HG03460 (cell line): ENCODE data around the gene DLX5.

ENCODE experiments used
- ATAC-seq: cut with Tn5 transposase; IDR thresholded peaks from one replicate; pipeline ENCODE4 v1.9.1; 2021; ENCODE audit not compliant: unreplicated experiment

The DLX5 gene

DNA sequence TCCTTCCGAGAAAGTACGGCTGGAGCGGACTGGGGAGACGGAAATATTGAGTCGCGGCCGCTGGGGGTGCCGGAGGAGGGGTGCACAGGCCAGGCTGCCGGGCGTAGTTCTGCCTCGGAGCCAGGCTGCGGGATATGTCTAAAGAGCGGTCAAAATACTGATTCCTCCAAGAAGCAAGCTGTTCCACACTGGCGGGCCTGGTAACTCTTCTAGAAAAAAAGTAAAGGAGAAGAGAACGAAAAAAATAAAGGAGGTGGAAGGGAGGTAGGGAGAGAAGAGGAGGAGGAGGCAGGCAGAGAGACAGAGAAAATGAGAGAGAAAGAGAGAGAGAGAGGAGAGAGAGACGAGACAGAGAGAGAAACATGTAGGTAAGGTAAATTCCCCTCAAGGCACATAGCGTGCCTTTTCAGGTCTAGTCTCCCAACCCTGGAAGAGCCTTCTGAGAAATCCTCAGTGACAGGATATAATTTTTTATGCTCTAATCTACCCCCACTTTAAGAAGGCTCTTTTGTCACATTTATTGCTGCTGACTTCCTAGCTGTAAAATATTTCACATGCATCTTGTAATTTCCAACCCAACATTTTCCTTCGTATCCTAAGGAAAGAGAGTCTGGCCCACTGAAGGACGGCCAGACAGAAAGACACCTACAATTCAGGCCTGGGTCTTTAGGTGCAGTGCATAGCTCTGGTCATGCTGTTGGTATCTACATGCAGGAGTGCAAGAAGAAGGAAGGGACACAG, 5.7 kb downstream of the DLX5 start:
- ATAC-seq: no peak

DNA sequence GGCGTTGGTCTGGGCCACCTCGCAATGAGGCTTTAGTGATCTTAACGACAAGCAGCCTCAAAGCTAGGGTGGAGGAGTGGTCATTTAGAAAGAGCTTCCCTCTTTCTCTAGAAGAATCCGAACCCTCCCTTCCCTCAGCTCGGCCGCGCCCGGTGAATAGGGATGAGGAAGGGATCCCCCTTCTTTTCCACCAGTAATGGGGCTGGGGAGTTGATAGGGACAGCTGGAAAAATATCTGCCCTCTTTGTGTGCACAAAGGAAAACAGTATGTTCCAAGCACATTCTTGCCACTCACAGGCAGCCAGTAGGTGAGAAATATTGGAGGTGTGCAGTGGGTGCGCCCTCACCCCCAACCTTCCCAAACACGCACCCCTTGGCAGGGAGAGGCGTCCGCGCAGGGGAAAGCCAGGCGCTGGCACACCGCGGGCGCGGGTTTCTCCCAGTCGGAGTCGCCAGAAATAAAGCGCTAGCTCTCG, 6.5 kb downstream of the DLX5 start:
- no peak for ATAC-seq

DNA sequence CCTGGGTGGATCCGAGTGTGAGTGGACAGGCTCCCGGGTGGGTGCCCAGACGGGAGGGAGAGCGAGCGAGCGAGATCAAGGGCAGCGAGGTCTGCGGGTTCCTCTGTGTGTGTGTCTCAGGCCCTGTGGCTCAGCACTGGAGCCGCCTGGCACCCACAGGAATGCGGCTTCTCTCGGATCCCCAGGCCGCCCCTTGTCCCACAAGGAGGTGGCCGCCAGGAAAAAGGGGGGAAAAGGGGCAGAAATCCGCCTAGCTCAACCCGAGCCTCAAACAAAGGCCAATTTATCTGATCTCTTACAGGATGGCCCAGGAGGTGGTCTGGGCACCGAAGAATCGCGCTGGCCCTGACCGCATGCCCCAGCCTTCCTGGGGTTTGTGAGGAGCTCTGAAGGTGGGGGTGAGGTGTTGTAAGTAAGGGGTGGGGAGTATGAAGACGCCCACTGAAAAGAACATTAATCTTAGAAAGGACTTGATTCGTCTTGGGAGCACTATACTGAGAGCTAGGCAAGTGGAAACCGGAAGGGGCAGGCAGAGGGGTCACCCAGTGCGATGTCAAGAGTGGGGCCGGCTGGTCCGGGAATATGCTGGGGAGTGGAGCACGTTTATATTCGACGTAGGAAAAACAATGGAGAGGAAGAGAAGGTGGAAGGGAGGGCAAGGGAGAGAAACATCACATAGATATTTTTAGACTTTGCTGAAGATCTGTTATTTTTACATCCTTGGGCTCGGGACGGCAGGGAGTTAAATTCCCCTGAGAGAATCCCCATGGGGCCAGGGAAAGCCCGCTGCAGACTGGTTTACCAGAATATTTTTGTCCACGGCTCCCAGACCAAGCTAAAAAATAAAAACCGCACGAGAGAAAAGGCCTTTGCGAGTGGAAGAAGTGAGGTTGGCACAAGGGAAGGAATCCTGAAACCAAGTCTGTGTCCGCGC, 7.2 kb downstream of the DLX5 start:
- no peak for ATAC-seq

DNA sequence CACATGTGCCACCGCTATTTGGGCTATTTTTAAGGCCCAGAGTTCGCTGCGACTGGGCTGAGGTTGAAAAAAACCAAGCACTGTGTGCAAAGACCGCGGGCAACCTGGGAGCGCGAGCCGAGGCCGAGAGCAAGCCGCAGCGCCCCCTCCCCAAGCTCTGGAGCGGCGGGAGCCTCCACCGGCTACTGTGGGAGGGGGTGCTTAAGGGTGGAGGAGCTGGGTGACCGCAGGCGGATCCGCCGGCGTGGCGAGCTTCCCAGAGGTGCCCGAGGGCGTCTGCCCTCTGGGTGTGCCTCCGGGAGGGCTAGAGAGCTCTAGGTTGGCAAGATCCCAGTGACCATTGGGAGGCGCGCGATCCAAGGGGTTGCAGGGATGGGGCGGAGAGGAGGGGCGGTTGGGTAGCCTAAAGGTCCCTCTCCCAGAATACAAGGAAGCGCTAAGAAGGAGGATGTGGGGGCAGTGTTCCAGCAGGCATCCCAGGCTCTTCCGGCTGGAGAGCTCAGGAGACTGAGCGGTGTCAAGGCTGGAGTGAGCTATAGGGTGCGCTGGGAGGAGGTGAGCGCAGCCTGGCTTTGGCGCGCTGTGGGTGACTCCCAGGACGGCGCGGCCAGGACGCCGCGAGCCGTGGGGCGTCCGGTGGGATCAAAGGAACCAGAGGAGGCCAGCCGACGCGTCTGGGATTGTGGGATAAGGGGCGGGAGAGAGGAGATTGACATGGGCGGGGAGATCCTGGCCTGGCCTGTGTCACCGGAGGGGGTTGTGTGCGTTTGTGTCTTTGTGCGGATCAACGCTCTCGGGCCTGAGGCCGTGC, 8.0 kb downstream of the DLX5 start:
- no peak for ATAC-seq

DNA sequence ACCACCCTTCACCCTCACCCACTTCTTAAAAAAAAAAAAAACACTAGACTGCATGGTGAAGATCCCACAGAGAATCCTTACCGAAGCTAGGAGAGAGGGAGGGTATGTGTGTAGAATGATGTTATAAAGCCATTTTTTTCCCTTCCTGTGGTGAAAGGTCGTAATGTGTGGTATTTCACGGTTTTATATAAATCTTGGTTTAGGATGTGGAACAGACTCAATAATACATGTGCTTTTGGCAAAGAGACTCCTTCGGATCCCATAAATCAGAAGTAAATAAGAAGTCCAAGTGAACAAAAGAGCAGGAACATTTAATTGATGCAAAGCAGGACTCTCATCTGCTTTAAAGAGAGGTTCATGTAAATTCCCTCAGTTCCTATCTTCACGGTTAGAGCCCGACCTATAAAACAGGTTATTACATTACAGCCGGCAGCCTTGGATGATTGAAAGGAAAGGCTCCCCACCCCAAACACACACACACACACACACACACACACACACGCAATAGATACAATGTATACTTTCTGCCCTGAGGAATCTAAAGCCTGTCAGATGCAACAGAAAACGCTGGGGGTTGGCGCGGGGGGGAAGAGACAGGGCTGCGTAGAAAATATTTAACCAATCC, 8.8 kb downstream of the DLX5 start:
- no peak for ATAC-seq

DNA sequence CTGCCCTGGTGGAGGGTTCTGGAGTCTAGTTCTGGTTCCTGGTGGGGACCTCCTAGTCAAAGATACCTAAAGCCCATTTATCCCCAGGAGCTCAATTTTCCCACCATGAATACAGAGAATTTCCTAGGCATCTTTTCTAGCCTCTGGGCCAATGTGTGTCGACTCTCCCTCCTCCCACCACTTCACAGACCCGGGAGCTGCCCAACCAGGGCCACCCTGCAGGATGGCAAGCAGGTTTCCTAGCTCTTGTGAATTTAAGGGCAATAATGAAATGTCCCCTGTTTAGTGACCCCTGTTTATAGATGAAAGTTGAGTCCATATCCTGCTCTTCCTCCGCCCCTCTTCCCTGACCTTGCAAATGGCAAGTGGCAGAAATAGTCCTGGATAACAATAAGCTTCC, 9.4 kb downstream of the DLX5 start:
- no peak for ATAC-seq

DNA sequence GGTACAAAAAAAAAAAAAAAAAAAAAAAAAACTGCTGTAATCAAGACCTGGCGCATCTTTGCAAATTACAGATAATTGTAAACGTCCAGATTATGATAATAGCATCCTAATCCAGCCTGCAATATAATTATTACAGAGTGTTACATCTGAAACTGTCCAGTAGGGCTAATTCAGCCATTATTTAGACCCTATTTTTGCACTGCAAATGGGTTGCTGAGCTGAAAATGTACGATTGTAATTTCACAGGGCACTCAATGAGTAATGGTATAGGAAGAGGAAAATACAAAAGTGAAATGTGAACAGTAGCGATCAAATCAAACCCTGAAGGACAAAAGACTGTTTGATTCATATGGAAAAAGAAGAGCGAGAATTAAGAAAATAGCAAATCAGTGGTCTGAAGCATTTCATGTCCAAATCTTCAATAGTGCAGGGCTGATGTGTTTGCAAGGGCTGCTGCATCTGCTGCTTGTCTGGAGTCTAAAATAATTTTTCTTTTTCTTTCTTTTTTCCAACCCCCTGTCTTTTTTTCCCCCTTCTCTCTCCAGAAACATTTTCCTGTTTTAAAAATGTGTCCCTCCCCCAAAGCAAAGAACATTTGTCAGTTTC, 10.4 kb downstream of the DLX5 start:
- ATAC-seq: no peak

DNA sequence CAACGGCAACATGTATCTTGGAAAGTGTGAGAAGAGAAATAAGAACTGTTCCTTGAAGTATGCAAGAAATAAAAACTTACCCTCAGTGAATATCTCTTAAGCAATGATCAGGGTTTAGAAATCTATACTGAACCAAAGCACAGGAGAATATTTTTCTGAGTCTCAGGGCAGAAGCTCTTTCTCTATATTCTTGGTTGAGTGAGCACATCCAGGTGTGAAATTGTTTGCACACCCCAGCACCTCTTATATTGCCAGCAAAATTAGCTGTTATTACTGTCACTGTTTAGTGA, 10.8 kb downstream of the DLX5 start:
- ATAC-seq: no peak

DNA sequence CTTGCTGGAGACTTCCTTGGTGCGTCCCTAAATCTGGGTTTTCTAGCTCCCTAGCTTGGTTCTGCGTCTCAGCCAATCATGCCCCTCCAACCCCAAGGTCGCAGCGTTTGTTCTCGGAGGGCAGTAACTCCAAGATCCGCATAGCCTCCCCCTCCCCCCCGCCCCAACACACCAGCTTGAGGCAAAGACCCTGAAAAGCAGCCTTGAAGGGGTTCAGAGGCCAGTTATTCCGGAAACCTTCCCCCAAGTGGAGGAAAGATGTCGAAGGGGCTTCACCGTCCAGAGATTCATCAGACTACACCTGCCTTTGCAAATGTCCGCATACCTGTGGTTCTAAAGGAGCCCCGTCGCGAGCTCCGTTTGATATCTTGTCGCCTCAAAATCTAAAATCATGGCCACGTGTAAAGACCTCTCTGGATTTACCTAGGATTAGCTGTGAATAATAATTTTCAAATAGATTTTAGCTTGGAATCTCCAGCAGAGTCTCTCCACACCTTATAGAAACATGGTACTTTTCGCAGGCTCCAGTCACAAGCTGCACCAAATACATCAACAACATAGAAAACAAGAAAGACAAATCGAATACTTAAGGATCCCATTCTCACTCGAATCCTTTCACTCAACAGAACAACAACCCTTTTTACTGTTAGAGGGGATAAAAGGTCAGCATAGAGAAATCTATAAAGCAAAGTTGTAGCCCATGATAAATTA, 11.3 kb downstream of the DLX5 start:
- no peak for ATAC-seq

DNA sequence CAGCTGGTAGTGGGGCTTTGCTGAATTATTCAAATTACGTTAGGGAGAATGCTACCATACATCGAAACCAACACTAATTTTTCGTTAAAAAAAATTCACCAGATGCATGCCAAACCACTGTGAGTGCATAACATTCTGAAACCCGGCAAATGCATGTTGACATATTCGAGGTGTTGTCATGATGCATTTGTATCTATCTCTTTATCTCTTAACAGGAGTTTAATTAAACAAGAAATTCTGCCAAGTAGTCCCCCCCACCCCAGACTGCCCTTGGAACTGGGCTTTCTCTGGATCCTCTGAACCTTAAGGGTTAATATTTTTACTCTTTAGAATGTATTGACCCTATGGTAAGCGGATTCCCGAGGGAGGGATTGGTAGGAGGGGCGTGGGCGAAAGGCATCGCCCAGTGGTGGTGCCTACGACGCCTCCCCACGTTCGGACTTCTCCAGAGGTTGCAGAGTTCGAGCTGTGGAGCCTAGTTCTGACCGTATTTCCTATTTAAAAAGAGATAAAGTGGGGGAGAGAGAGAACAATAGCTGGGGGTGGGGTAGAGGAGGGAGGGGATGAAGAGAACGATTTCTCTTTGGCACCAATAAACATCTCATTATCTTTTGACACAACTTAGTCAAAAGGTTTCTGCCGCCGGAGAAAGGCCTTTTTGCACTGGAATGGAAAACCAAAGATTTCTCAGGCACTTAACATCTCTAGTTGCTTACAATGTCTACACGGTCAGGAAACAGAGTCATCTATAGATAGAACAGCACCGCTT, 12.1 kb downstream of the DLX5 start:
- ATAC-seq: no peak

DNA sequence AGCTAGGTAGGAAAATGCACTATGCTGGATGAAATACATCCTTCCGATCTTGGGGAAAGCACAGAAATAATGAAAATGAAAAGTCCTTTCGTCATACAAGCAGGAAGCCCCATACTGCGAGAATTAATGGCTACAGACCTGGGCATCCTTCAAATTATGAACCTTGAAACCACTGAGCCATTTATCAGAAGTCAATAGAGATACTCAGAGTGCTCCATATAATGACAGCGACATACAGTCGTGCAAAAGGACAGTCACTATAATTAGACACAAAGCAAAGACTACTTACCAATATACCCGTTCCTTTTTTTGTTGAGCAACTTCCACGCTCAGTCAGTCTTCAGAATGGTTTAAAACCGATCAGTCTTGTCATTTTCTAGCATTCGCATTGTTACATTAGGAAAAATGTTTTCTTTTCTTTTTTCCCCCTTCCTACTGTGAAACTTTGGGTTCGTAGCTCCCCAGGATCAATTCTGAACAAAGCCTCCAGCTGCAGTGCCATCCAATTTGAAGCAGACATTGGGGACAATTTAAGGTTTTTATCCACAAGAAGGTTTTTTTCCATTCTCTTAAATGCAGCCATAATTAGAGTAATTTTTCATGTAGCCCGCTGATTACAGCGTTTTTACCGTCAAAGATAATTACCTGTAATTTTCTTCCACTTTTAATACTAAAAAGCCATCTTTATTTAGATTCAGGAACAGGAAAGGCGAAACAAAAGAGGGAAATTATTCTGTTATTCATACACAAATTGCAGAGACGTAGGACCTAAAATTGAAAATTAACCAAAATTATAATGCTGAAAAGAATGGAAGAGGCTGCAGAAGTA, 12.9 kb downstream of the DLX5 start:
- no peak for ATAC-seq

DNA sequence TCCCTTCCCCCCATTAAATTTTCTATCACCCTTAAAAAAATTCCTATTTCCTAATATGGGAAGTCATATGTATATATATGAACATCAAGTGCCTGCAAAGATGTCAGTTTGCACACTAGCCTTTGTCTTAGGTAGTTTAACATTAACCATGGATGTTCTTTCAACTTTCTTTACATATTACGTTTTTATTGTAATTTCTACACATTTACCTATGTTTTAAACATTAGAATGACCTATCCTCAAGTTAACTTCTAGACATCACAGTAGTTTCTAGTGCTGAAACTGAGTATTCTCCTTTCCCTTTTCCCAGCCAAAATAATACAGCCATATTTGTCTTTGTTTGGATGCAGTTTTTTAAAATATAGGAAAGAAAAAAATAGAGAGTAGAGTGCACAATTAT, 13.5 kb downstream of the DLX5 start:
- no peak for ATAC-seq

DNA sequence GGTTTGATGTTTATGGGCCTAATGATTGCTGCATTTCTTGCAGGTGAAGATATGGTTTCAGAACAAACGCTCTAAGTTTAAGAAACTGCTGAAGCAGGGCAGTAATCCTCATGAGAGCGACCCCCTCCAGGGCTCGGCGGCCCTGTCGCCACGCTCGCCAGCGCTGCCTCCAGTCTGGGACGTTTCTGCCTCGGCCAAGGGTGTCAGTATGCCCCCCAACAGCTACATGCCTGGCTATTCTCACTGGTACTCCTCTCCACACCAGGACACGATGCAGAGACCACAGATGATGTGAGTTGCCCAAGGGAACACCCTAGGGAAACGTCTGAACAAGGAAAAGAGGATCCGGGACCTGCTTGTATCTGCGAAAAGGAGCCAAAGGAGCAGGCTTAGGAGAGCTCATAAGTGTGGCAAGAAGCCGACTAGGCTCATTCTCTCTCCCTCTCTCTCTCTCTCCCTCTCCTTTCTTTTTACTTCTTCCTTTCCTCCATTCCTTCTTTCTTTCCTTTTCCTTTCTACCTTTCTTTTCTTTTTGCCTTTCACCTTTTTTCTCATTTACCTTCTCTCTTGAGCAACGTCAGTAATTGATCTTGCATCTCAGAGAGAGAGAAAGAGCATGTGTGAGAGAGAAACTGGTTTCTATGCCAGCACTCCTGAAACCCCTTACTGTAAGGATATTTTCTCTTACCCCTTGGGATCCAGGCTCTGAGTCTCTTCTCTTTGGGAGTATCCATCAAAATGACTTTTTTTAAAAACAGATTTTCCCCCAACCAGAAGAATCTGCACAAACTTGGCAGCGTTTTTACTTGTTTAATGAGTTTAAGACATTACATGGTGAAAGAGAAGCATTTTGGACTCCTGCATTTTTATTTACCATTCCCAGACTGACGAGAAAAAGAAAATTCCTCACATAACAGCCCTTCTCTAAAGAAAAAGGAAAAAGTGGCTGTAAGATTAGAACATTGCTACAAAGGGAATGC, 14.6 kb downstream of the DLX5 start:
- no peak for ATAC-seq

DNA sequence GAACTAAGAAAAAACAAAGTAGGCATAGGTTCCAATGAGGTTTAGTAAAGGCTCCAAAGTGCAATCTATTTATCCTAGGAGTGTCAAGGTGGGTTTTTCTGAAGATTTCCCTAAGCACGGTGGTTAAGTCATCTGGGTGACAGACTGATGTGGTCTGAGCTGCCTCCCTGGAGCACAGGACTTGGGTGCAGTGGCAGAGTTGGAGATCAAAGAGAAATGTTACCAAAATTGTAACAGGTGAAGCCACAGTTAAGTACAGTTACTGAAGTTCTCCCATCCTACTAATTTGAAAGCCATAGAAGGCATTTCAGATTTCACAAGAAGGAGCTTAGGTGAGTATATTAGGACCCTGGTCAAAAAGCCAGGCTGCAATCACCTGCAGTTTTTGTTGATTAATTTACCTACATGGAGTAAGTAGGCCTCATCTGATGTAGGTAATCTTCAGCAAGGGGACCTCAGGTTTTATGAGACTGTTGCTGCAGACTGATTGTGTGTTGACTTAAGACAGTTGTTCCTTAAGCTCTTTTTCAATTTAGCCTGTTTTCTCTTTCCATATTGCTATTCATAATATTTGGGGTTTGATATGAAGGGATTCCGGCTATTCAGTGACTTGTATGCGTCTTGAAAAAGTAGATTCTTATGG, 16.2 kb downstream of the DLX5 start:
- no peak for ATAC-seq

DNA sequence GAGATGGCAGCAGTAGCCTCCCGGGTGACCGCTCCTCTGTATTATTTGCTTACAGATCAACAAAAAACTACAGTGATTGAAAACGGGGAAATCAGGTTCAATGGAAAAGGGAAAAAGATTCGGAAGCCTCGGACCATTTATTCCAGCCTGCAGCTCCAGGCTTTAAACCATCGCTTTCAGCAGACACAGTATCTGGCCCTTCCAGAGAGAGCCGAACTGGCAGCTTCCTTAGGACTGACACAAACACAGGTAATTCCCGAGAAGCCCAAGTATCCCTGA, 17.1 kb downstream of the DLX5 start:
- ATAC-seq: no peak

DNA sequence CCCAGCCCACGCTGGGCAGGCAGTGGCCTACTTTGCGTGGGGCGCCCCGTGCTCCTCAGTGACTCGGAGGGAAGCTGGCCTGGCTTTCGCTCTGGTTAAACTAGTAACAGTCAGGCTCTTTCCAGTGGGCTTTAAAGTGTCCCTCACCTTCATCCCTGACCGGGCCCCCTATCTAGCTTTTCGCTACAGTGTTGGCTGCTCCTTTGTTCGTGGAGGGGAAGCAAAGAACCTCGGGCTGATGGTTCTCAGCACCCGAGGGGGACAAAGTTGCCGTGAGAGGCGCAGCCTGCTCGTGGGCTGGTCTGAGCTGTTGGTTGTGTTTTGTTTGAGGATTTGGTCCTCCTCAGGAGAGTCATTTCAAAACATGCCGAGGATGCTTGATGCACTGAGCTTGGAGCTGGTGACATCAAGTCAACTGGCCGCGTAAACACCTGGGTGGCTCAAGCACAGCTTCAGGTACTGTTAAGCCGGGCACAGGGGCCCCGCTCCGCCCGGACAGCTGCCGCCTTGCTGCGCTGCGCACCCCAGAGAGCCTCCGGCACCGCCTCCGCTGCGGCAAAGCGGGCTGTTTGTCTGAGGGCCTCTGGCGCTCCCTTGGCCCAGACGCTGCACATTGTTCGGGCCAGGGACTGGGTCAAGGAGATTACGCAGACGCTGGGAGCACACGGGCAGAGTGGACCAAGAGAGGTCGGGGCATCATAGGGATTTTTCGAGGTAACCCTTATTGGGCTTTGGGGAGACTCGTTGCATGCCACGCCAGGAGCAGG, 17.6 kb downstream of the DLX5 start:
- ATAC-seq: no peak
